NCI-H774 (cell line): ENCODE data around the gene NPIPA1.
"Not testable (repeated sequence)": the region's sequence is repeated elsewhere in the genome, so short reads cannot be mapped to it uniquely, and the experiment has no call there.

Experiments used
- DNase-seq: peaks from one replicate; lab custom pipeline; 2025; lab: John Stamatoyannopoulos, UW

Gene NPIPA1

GRCh38 chr16:14937143-14937542 lies at the start of gene NPIPA1:
Gene NPIPA1 (plus strand): TSS chr16:14937443. CDS start chr16:14937443, 0 bp downstream.
- not testable (repeated sequence) for DNase-seq

GRCh38 chr16:14892111-14892510 lies 45.1 kb upstream of the NPIPA1 start:
- DNase-seq = not testable (repeated sequence)

DNA sequence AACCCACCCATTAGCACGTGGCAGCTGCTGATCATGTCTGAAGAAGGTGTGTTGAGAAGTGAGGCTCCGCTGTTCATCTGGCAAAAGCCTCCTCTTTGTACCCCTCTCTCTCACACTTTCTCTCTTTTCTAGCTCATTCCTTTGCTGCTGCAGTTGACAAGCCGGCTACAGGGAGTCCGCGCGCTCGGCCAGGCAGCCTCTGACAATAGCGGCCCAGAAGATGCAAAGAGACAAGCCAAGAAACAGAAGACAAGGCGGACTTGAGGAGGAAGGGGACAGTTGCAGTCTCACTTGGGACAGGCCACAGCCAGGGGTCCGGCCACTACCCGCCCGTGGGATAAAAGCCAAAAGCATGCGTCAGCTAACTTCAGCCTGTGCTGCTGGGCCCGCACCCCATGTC lies 41.9 kb upstream of the NPIPA1 start:
- DNase-seq = not testable (repeated sequence)

DNA sequence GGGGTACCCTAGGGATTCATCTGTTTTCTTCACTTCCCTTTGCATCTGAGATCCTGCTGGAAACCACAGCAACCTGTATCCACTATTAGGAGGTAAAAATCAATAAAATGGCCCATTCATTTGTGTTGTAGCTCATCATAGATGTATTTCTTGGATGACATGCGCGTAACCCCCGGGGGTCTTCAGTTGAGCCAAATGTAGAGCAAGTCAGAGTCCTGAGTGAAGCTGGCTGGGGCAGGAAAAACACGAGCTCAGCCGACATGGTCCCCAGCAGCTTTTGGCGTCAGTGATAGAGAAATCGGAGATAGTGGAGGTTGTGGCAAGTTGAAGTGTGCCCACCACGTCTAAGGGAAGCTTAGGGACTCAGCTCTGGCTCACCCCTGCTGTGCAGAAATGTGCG lies 41.2 kb upstream of the NPIPA1 start:
- DNase-seq = not testable (repeated sequence)

- not testable (repeated sequence) for DNase-seq
Observed at GRCh38 chr16:14897006-14897664, 40.1 kb upstream of the NPIPA1 start.

- not testable (repeated sequence) for DNase-seq
Observed at GRCh38 chr16:14898162-14898561, 39.1 kb upstream of the NPIPA1 start.

DNA sequence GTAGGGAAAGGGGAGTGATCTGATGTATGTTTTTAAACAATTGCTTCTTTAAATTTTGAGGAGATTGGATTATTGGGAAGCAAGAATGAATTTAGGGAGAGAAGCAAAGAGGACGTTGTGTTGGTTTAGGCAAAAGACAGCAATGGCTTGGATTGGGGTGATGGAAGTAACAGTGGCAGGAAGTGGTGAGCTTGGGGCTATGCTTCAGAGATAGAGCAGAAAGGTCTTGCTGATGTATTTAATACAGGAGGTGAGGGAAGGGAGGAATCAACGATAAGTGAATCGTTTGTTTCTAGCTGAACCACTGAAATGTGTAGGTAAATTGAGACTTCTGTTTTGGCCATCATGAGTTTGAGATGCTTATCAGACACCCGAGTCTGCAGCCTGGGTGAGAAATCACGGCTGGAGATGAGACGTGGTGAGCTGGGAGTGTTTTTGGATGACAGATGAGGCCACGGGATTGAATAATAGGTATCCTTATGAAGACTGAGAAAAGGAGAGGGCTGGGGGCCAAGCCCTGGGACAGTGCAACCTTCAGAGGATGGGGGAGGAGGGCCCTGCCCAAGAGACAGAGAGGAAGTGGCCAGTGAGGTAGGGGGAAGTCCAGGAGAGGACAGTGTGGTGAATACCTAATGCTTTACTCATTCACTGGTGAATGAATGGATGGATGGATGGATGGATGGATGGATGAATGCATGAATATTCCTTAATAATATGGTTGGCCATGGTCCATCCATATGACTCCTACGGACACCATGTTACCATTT lies 33.9 kb upstream of the NPIPA1 start:
- not testable (repeated sequence) for DNase-seq

GRCh38 chr16:14909744-14910143 lies 27.5 kb upstream of the NPIPA1 start:
- not testable (repeated sequence) for DNase-seq

DNA sequence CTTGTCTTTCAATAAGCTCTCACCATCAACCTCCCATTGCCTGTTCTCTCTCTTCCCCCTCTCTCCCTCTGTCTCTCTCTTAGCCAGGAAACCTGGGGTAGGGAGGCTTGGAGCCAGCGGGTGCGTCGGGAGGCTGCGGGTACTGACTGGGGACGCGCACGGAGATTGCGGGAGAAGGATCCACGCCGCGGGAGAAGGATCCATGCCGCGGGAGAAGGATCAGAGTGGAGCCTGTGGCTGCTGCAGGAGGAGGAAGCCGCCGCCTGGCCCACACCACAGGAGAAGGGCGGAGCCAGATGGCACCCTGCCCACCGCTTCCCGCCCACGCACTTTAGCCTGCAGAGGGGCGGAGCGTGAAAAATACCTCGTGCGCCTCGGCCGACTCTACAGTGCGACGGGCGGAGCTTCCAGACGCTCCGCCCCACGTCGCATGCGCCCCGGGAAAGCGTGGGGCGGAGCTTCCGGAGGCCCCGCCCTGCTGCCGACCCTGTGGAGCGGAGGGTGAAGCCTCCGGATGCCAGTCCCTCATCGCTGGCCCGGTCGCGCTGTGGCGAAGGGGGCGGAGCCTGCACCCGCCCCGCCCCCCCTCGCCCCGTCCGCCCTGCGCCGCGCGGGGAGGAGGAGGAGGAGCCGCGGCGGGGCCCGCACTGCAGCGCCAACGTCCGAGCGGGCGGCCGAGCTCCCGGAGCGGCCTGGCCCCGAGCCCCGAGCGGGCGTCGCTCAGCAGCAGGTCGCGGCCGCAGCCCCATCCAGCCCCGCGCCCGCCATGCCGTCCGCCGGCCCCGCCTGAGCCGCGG lies 26.2 kb upstream of the NPIPA1 start:
- DNase-seq = not testable (repeated sequence)

DNA sequence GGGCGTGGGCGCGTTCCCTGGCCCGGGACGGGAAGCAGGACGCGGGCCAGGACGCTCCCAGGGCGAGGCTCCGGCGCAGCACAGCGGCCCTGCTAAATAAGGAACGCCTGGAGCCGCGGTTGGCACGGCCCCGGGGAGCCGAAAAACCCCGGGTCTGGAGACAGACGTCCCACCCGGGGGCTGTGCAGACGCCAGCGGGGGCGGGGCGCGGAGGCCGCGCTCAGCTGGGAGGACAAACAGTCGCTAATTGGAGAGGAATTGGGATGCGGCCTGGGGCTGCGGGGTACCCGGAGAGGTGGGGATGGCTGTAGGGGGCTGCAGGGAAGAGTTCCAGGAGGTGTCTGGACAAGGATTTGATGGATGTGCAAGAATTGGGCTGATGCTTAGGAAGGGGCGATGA lies 25.3 kb upstream of the NPIPA1 start:
- not testable (repeated sequence) for DNase-seq

- not testable (repeated sequence) for DNase-seq
Observed at GRCh38 chr16:14912588-14912987, 24.7 kb upstream of the NPIPA1 start.

DNA sequence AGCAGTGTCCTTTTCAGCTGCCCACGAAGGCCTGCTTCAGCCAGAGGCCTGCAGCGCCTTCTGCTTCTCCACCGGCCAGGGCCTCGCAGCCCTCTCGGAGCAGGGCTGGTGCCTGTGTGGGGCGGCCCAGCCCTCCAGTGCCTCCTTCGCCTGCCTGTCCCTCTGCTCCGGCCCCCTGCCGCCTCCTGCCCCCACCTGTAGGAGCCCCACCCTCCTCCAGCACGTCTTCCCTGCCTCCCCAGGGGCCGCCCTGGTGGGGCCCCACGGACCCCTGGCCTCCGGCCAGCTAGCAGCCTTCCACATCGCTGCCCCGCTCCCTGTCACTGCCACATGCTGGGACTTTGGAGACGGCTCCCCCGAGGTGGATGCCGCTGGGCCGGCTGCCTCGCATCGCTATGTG lies 18.7 kb upstream of the NPIPA1 start:
- DNase-seq = not testable (repeated sequence)

GRCh38 chr16:14919837-14920600 lies 17.2 kb upstream of the NPIPA1 start:
- DNase-seq = not testable (repeated sequence)

DNA sequence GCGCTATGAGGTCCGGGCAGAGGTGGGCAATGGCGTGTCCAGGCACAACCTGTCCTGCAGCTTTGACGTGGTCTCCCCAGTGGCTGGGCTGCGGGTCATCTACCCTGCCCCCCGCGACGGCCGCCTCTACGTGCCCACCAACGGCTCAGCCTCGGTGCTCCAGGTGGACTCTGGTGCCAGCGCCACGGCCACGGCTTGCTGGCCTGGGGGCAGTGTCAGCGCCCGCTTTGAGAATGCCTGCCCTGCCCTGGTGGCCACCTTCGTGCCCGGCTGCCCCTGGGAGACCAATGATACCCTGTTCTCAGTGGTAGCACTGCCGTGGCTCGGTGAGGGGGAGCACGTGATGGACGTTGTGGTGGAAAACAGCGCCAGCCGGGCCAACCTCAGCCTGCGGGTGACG lies 15.0 kb upstream of the NPIPA1 start:
- not testable (repeated sequence) for DNase-seq

DNA sequence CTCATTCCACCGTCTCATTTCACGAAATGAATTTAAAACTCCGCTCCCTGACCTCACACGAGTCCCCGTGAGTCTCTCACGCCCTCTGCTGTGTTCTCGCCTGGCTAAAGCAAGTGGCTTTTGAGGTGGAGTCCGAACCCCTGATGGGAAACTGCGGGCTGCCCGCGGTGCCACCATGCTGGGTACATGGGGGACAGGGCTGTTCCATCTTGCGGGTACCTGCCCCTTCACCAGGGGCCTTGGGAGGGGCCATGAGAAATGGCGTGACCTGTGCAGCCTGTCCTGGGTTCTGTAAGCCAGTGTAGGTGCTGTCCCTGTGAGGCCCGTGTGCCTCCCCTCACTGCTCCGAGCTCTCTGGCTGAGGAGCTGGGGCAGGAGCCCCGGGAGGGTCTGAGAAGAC lies 14.3 kb upstream of the NPIPA1 start:
- not testable (repeated sequence) for DNase-seq

DNA sequence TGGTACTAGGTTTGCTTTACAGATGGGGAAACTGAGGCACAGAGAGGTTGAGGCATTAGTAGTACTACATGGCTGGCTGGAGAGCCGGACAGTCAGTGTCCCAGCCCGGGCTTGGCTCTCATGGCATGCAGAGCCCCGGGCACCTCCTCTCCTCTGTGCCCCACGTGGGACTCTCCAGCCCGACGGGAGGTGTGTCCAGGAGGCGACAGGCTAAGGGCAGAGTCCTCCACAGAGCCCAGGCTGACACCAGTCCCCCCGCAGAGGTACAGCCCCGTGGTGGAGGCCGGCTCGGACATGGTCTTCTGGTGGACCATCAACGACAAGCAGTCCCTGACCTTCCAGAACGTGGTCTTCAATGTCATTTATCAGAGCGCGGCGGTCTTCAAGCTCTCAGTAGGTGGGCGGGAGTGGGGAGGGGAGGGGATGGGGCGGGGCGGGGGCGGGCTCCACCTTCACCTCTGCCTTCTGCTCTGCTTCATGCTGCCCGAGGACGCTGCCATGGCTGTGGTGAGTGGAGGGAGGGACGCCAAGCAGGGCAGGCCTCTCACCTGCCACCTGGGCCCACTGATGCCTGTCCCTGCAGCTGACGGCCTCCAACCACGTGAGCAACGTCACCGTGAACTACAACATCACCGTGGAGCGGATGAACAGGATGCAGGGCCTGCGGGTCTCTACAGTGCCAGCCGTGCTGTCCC lies 13.7 kb upstream of the NPIPA1 start:
- not testable (repeated sequence) for DNase-seq

- DNase-seq = not testable (repeated sequence)
Observed at GRCh38 chr16:14924359-14924758, 12.9 kb upstream of the NPIPA1 start.

DNA sequence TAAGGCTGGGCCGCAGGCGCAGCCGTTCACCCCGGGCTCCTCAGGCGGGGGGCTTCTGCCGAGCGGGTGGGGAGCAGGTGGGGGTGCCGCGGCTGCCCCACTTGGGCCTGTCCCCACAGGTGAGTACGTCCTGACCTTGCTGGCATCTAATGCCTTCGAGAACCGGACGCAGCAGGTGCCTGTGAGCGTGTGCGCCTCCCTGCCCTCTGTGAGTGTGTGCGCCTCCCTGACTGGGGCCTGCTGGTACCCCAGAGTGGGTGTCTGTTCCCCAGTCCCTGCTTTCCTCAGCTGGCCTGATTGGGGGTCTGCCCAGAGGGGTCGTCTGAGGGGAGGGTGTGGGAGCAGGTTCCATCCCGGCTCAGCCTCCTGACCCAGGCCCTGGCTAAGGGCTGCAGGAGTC lies 12.3 kb upstream of the NPIPA1 start:
- DNase-seq = not testable (repeated sequence)

- not testable (repeated sequence) for DNase-seq
Observed at GRCh38 chr16:14928064-14928714, 9.1 kb upstream of the NPIPA1 start.

DNA sequence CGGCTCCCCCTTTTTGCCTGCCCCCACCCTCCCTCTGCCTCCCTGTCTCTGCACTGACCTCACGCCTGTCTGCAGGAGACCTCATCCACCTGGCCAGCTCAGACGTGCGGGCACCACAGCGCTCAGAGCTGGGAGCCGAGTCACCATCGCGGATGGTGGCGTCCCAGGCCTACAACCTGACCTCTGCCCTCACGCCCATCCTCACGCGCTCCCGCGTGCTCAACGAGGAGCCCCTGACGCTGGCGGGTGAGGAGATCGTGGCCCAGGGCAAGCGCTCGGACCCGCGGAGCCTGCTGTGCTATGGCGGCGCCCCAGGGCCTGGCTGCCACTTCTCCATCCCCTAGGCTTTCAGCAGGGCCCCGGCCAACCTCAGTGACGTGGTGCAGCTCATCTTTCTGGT lies 8.1 kb upstream of the NPIPA1 start:
- not testable (repeated sequence) for DNase-seq
